VCaP (cell line): ENCODE data around the gene GMFB.
"Not testable (repeated sequence)": the region's sequence is repeated elsewhere in the genome, so short reads cannot be mapped to it uniquely, and the experiment has no call there.

ENCODE experiments used
- H3K27ac ChIP-seq: fragments of 450-650 bp; 2 replicates; pipeline ENCODE4 v1.5.1; 2017
- TF ChIP-seq, protein P1 (sequence below): fragments of 450-650 bp; conservative IDR thresholded peaks from 2 replicates; pipeline ENCODE4 v1.5.1; 2017; ENCODE audit warnings: mild to moderate bottlenecking, moderate library complexity

The GMFB gene

DNA sequence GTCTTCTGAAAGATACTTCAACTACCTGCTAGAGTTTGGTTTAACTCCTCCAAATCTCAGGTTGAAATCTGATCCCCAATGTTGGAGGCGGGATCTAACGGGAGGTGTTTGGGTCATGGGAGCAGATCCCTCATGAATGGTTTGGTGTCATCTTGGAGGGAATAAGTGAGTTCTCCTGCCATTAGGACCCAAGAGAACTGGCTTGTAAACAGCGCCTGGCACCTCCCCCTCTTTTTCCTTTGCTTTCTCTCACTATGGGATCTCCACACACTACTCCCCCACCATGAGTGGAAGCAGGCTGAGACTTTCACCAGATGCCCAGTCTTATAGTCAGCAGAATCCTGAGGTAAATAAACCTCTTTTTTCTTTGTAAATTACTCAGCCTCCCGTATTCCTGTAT, 50.1 kb downstream of the GMFB start:
- TF ChIP-seq, protein P1, sequence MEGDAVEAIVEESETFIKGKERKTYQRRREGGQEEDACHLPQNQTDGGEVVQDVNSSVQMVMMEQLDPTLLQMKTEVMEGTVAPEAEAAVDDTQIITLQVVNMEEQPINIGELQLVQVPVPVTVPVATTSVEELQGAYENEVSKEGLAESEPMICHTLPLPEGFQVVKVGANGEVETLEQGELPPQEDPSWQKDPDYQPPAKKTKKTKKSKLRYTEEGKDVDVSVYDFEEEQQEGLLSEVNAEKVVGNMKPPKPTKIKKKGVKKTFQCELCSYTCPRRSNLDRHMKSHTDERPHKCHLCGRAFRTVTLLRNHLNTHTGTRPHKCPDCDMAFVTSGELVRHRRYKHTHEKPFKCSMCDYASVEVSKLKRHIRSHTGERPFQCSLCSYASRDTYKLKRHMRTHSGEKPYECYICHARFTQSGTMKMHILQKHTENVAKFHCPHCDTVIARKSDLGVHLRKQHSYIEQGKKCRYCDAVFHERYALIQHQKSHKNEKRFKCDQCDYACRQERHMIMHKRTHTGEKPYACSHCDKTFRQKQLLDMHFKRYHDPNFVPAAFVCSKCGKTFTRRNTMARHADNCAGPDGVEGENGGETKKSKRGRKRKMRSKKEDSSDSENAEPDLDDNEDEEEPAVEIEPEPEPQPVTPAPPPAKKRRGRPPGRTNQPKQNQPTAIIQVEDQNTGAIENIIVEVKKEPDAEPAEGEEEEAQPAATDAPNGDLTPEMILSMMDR = no peak
- H3K27ac ChIP-seq = peak overlapping the region; percentile 97; the same call in 1 of the 2 replicates

DNA sequence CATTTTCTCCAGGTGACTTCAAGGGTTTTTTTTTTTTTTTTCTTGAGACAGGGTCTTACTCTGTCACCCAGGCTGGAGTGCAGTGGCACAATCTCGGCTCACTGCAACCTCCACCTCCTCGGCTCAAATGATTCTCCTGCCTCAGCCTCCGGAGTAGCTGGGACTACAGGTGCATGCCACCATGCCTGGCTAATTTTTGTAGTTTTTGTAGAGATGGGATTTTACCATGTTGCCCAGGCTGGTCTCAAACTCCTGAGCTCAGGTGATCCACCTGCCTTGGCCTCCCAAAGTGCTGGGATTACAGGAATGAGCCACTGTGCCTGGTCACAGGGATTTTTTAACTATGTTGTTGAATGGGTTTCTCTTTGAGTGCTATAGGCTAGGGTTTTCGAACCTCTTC, 50.8 kb downstream of the GMFB start:
- not testable (repeated sequence) for H3K27ac ChIP-seq

DNA sequence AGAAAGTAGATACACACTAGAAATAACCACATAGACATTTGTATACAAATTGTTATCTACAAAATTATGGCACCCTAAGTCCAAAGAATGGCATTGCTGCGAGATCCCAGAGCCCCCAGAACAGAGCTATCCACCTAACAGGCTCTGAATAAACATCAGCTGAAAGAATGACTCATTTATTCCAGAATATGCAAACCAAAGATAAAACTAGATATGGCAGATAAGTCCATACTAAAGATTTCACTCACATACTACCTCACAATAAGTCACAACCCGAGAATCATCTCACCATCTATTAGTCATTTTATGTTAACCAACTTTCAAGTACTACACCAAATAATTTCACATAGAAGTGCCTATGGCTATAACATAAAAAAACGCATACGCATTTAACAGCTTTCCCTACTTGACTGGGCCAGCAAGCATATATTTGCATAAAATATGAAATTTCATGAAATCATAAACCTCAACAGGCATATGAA, 53.2 kb downstream of the GMFB start:
- H3K27ac ChIP-seq = no peak overlapping the region
- TF ChIP-seq, protein P1 = no peak

DNA sequence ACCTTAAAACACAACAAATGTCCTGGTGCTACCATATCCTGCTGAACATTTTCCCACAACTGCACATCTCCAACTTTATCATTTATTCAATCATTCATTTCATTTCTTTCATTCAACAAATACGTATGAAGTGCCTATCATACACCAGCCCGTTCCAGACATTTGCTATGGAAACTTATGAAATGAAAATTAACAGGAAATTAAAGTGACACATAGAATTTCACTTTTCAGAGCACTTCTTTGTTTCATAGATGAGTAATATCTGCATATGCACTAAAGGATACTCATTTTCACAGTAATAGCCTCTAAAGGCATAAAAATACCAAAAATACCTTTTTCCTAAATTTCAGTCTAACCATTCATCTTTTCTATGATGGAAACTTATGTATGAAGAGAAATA, 60.3 kb downstream of the GMFB start:
- H3K27ac ChIP-seq = no peak overlapping the region
- TF ChIP-seq, protein P1 = no peak

DNA sequence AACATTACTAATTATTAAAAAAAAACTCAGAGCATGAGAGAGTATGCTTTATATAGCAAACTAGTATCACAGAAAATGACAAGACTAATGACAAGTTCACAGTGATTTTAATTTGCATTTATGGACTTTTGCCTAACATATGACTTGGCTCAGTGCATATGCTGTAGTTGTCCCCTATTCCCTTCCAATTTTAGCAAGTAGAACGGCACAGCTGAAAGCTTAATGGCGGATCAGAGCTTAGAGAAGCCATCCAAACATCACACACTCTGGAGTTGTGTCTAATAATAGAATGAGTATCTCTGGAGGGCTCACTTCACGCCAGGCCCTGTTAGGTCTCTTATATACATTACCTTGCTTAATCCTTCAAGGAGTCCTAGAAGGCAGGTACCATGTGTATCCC, 60.9 kb downstream of the GMFB start:
- H3K27ac ChIP-seq = no peak overlapping the region
- TF ChIP-seq, protein P1 = no peak

DNA sequence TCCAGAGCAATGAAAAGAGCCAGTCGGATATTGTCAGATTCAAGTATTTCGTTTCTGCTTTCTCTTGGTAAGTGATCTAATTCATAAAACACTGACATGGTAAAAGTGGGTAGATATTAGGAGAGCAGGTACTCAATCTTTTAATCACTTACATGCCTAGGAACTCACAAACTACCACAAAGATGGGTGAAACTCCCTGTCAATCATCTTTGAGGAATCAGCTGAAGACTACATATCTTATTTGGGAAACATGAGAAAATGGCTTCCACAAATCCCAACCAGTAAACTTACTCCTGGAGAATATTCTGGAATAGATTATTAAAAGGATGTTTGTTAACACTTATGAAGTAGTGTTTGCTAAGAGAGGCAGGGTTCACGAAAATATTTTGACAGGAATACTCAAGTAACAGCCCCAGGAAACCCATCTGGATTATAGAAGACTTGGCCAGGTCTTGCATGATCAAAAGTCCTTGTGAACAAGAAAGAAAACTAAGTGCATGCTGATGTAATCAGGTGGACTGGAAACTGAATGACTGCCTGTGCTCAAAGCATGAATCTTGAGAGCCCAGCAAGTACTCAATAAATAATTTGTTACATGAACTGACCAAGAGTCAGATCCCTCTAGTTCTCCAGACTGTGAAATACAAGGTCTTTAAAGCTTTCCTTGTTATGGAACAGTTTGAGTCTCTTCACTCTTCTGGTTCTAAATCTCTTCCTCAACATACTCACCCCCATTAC, 63.1 kb downstream of the GMFB start:
- TF ChIP-seq, protein P1 = no peak

DNA sequence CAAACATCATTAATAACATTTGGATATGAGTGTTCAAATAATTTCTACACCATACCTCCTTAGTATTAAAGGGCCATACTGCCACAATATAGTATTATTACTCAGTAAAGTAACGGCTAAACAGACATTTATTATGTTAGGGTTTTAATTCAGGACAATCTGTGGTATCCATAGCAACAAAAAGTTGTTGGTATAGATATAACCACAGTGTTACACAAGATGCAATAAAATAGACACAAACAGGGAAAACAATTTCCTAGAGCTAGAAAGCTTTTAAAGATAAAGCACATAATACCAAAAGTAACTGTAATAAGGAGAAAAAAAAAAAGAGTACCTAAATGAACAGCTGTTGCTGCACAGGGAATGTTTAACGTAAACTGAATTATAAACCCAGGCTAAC, 63.7 kb downstream of the GMFB start:
- TF ChIP-seq, protein P1 = no peak
- H3K27ac ChIP-seq = peak overlapping the region; percentile 25; the same call in 1 of the 2 replicates

More for the DNA sequence above, 63.1 kb downstream of the GMFB start:
- H3K27ac ChIP-seq = no peak overlapping the region
